GM12891 (cell line): ENCODE results near the gene EXT2.

Experiments used
- POLR2A ChIP-seq: IDR thresholded peaks from 2 replicates; pipeline ENCODE4 v1.6.1; 2011; ENCODE audit warnings: low read depth, low read length, control low read depth
- POLR2AphosphoS5 ChIP-seq: IDR thresholded peaks from 2 replicates; pipeline ENCODE4 v1.6.1; 2011; ENCODE audit warnings: low read depth, low read length, control low read depth
- TAF1 ChIP-seq: IDR thresholded peaks from 2 replicates; pipeline ENCODE4 v1.6.1; 2011; ENCODE audit warnings: low read depth, low read length, control low read depth

GRCh38 chr11:44199816-44200215, 104.3 kb downstream of the EXT2 start:
- TF ChIP-seq TAF1 (no peak), POLR2AphosphoS5 (no peak), POLR2A (no peak)
